ENCODE results near the gene SAP25. TPM values are rescaled to one million over a fixed set of nuclear protein-coding genes. Genes with fewer than 3 reads are reported as not detected.
A peak's percentile ranks its signal among the peaks of the same experiment; 100 is the strongest.

Gene SAP25
- polyA plus RNA-seq, 1 donor: 7.9 TPM

- H3K36me3 ChIP-seq (ENCODE audit: control insufficient read depth, insufficient read depth, low read length): peaks cover 38% of the 10 kb centered on the region
Observed at GRCh38 chr7:100583132-100584053, 9.7 kb upstream of the SAP25 start.

GRCh38 chr7:100582650-100583049 is 8.9 kb upstream of the SAP25 start:
- H3K27me3 ChIP-seq (ENCODE audit: control insufficient read depth, insufficient read depth, low read length): no peaks in the 10 kb centered on the region
- H3K36me3 ChIP-seq (ENCODE audit: control insufficient read depth, insufficient read depth, low read length): peaks cover 46% of the 10 kb centered on the region
- peak overlapping the region; percentile 95 for H3K4me3 ChIP-seq (ENCODE audit: low read length)
- no CpG with 5 or more reads among the region's 11 CpGs for WGBS (ENCODE audit: insufficient coverage, low lambda C conversion rate)
- H3K27ac ChIP-seq (ENCODE audit: low read length): peak overlapping the region; percentile 99
- no peaks in the 10 kb centered on the region for H3K9me3 ChIP-seq (ENCODE audit: control insufficient read depth, low read depth, low read length)
- peaks cover 28% of the 10 kb centered on the region for H3K4me1 ChIP-seq (ENCODE audit: control insufficient read depth, insufficient read depth, low read length)
- DNase-seq: no peak

More at GRCh38 chr7:100583132-100584053, 9.7 kb upstream of the SAP25 start:
- no peaks in the 10 kb centered on the region for H3K27me3 ChIP-seq (ENCODE audit: control insufficient read depth, insufficient read depth, low read length)
- WGBS (ENCODE audit: insufficient coverage, low lambda C conversion rate): no CpG with 5 or more reads among the region's 23 CpGs
- H3K9me3 ChIP-seq (ENCODE audit: control insufficient read depth, low read depth, low read length): no peaks in the 10 kb centered on the region
- DNase-seq: peak; percentile 67 to 71
- peak overlapping the region; percentile 99 for H3K27ac ChIP-seq (ENCODE audit: low read length)
- peak overlapping the region; percentile 95 for H3K4me3 ChIP-seq (ENCODE audit: low read length)
- H3K4me1 ChIP-seq (ENCODE audit: control insufficient read depth, insufficient read depth, low read length): peaks cover 28% of the 10 kb centered on the region

GRCh38 chr7:100582041-100582579 is 8.4 kb upstream of the SAP25 start:
- no peaks in the 10 kb centered on the region for H3K27me3 ChIP-seq (ENCODE audit: control insufficient read depth, insufficient read depth, low read length)
- peak overlapping the region; percentile 99 for H3K27ac ChIP-seq (ENCODE audit: low read length)
- no peaks in the 10 kb centered on the region for H3K9me3 ChIP-seq (ENCODE audit: control insufficient read depth, low read depth, low read length)
- H3K4me1 ChIP-seq (ENCODE audit: control insufficient read depth, insufficient read depth, low read length): peaks cover 28% of the 10 kb centered on the region
- WGBS (ENCODE audit: insufficient coverage, low lambda C conversion rate): no CpG with 5 or more reads among the region's 20 CpGs
- no peak for DNase-seq
- H3K4me3 ChIP-seq (ENCODE audit: low read length): peak overlapping the region; percentile 95
- H3K36me3 ChIP-seq (ENCODE audit: control insufficient read depth, insufficient read depth, low read length): peaks cover 51% of the 10 kb centered on the region

- peaks cover 28% of the 10 kb centered on the region for H3K4me1 ChIP-seq (ENCODE audit: control insufficient read depth, insufficient read depth, low read length)
- H3K36me3 ChIP-seq (ENCODE audit: control insufficient read depth, insufficient read depth, low read length): peaks cover 66% of the 10 kb centered on the region
- no peaks in the 10 kb centered on the region for H3K9me3 ChIP-seq (ENCODE audit: control insufficient read depth, low read depth, low read length)
- H3K4me3 ChIP-seq (ENCODE audit: low read length): no peak overlapping the region
- H3K27ac ChIP-seq (ENCODE audit: low read length): no peak overlapping the region
- DNase-seq: no peak
- no peaks in the 10 kb centered on the region for H3K27me3 ChIP-seq (ENCODE audit: control insufficient read depth, insufficient read depth, low read length)
- whole genome bisulfite sequencing (ENCODE audit: insufficient coverage, low lambda C conversion rate): 100% methylated on average over 1 of the region's 11 CpGs
Observed at GRCh38 chr7:100580466-100581283, 7.0 kb upstream of the SAP25 start.

- no peak overlapping the region for H3K27ac ChIP-seq (ENCODE audit: low read length)
- DNase-seq: no peak
- WGBS (ENCODE audit: insufficient coverage, low lambda C conversion rate): no CpG with 5 or more reads among the region's 28 CpGs
- H3K4me3 ChIP-seq (ENCODE audit: low read length): no peak overlapping the region
- no peaks in the 10 kb centered on the region for H3K9me3 ChIP-seq (ENCODE audit: control insufficient read depth, low read depth, low read length)
- peaks cover 82% of the 10 kb centered on the region for H3K36me3 ChIP-seq (ENCODE audit: control insufficient read depth, insufficient read depth, low read length)
- no peaks in the 10 kb centered on the region for H3K27me3 ChIP-seq (ENCODE audit: control insufficient read depth, insufficient read depth, low read length)
- peaks cover 15% of the 10 kb centered on the region for H3K4me1 ChIP-seq (ENCODE audit: control insufficient read depth, insufficient read depth, low read length)
Observed at GRCh38 chr7:100578246-100579183, 4.8 kb upstream of the SAP25 start.

GRCh38 chr7:100577507-100577906 is 3.8 kb upstream of the SAP25 start:
- no peak for DNase-seq
- no peaks in the 10 kb centered on the region for H3K9me3 ChIP-seq (ENCODE audit: control insufficient read depth, low read depth, low read length)
- no peaks in the 10 kb centered on the region for H3K27me3 ChIP-seq (ENCODE audit: control insufficient read depth, insufficient read depth, low read length)
- no peak overlapping the region for H3K27ac ChIP-seq (ENCODE audit: low read length)
- peaks cover 5% of the 10 kb centered on the region for H3K4me1 ChIP-seq (ENCODE audit: control insufficient read depth, insufficient read depth, low read length)
- H3K36me3 ChIP-seq (ENCODE audit: control insufficient read depth, insufficient read depth, low read length): peaks cover 81% of the 10 kb centered on the region
- H3K4me3 ChIP-seq (ENCODE audit: low read length): no peak overlapping the region
- no CpG with 5 or more reads among the region's 14 CpGs for WGBS (ENCODE audit: insufficient coverage, low lambda C conversion rate)

GRCh38 chr7:100577103-100577502 is 3.4 kb upstream of the SAP25 start:
- H3K9me3 ChIP-seq (ENCODE audit: control insufficient read depth, low read depth, low read length): no peaks in the 10 kb centered on the region
- H3K4me1 ChIP-seq (ENCODE audit: control insufficient read depth, insufficient read depth, low read length): peaks cover under 1% of the 10 kb centered on the region
- no peak for DNase-seq
- peaks cover 77% of the 10 kb centered on the region for H3K36me3 ChIP-seq (ENCODE audit: control insufficient read depth, insufficient read depth, low read length)
- no peak overlapping the region for H3K4me3 ChIP-seq (ENCODE audit: low read length)
- no CpG with 5 or more reads among the region's 24 CpGs for WGBS (ENCODE audit: insufficient coverage, low lambda C conversion rate)
- no peak overlapping the region for H3K27ac ChIP-seq (ENCODE audit: low read length)
- no peaks in the 10 kb centered on the region for H3K27me3 ChIP-seq (ENCODE audit: control insufficient read depth, insufficient read depth, low read length)

- H3K27ac ChIP-seq (ENCODE audit: low read length): no peak overlapping the region
- WGBS (ENCODE audit: insufficient coverage, low lambda C conversion rate): no CpG with 5 or more reads among the region's 13 CpGs
- no peaks in the 10 kb centered on the region for H3K4me1 ChIP-seq (ENCODE audit: control insufficient read depth, insufficient read depth, low read length)
- H3K9me3 ChIP-seq (ENCODE audit: control insufficient read depth, low read depth, low read length): no peaks in the 10 kb centered on the region
- no peaks in the 10 kb centered on the region for H3K27me3 ChIP-seq (ENCODE audit: control insufficient read depth, insufficient read depth, low read length)
- no peak overlapping the region for H3K4me3 ChIP-seq (ENCODE audit: low read length)
- H3K36me3 ChIP-seq (ENCODE audit: control insufficient read depth, insufficient read depth, low read length): peaks cover 71% of the 10 kb centered on the region
- no peak for DNase-seq
Observed at GRCh38 chr7:100576384-100576993, 2.8 kb upstream of the SAP25 start.

- WGBS (ENCODE audit: insufficient coverage, low lambda C conversion rate): no CpG with 5 or more reads among the region's 17 CpGs
- H3K4me3 ChIP-seq (ENCODE audit: low read length): no peak overlapping the region
- peaks cover 6% of the 10 kb centered on the region for H3K27me3 ChIP-seq (ENCODE audit: control insufficient read depth, insufficient read depth, low read length)
- H3K36me3 ChIP-seq (ENCODE audit: control insufficient read depth, insufficient read depth, low read length): peaks cover 65% of the 10 kb centered on the region
- H3K27ac ChIP-seq (ENCODE audit: low read length): no peak overlapping the region
- peaks cover 1% of the 10 kb centered on the region for H3K4me1 ChIP-seq (ENCODE audit: control insufficient read depth, insufficient read depth, low read length)
- DNase-seq: no peak
- no peaks in the 10 kb centered on the region for H3K9me3 ChIP-seq (ENCODE audit: control insufficient read depth, low read depth, low read length)
Observed at GRCh38 chr7:100575746-100576383, 2.2 kb upstream of the SAP25 start.

Measured in large intestine (tissue), 3 donors.